Retina (tissue), 1 donor: ENCODE data around the gene CTSZ.
"Not testable (repeated sequence)": the region's sequence is repeated elsewhere in the genome, so short reads cannot be mapped to it uniquely, and the experiment has no call there.

Source experiments
- DNase-seq: peaks from one replicate; pipeline ENCODE4 v3.0.0-alpha.2; 2016

CTSZ gene

GRCh38 chr20:59013031-59013951, 6.2 kb upstream of the CTSZ start:
- DNase-seq = no peak

GRCh38 chr20:59011874-59012157, 4.8 kb upstream of the CTSZ start:
- DNase-seq = not testable (repeated sequence)

GRCh38 chr20:59010995-59011873, 4.2 kb upstream of the CTSZ start:
- no peak for DNase-seq

GRCh38 chr20:59010321-59010994, 3.4 kb upstream of the CTSZ start:
- no peak for DNase-seq

GRCh38 chr20:59008715-59009336, 1.8 kb upstream of the CTSZ start:
- no peak for DNase-seq

GRCh38 chr20:59007665-59008511, 834 bp upstream of the CTSZ start:
- peak; percentile 22 for DNase-seq

GRCh38 chr20:59006167-59006863, 739 bp downstream of the CTSZ start:
- peak; percentile 20 for DNase-seq

- DNase-seq = no peak
These were observed 1.4 kb downstream of the CTSZ start for GRCh38 chr20:59005523-59006166.

GRCh38 chr20:59004763-59005522, 2.1 kb downstream of the CTSZ start:
- no peak for DNase-seq

GRCh38 chr20:59004493-59004762, 2.6 kb downstream of the CTSZ start:
- no peak for DNase-seq

GRCh38 chr20:59003836-59004492, 3.1 kb downstream of the CTSZ start:
- no peak for DNase-seq

GRCh38 chr20:59002874-59003399, 4.1 kb downstream of the CTSZ start:
- no peak for DNase-seq

GRCh38 chr20:59002388-59002787, 4.7 kb downstream of the CTSZ start:
- DNase-seq = no peak

GRCh38 chr20:59001449-59002171, 5.4 kb downstream of the CTSZ start:
- no peak for DNase-seq

GRCh38 chr20:59001068-59001448, 6.0 kb downstream of the CTSZ start:
- no peak for DNase-seq

GRCh38 chr20:59000326-59000725, 6.7 kb downstream of the CTSZ start:
- DNase-seq = no peak

- no peak for DNase-seq
These were observed 8.4 kb downstream of the CTSZ start for GRCh38 chr20:58998656-58999055.

GRCh38 chr20:58997141-58997770, 9.8 kb downstream of the CTSZ start:
- DNase-seq = no peak
